GM23338 (cell line): ENCODE results near the gene PSMD5. TPM values are rescaled to one million over a fixed set of nuclear protein-coding genes. Genes with fewer than 3 reads are reported as not detected.

Experiments
- ATAC-seq: fragments of 200-7000 bp; cut with Tn5 transposase; 3 replicates; pipeline ENCODE4 v1.9.1; 2020
- DNase-seq: peaks from one replicate; pipeline ENCODE4 v3.0.0-alpha.2; 2015; ENCODE audit warnings: low spot score
- H2AFZ ChIP-seq: fragments of 200-600 bp; sonication (generic); 2 replicates; pipeline ENCODE4 v1.8.0; 2016; ENCODE audit warnings: antibody characterized with exemption, mild to moderate bottlenecking, moderate library complexity
- H3F3A ChIP-seq: fragments of 200-600 bp; sonication (generic); replicated peaks from 2 replicates; pipeline ENCODE4 v1.8.0; 2017; ENCODE audit warnings: antibody characterized with exemption, mixed run types, low read depth
- H3K27ac ChIP-seq: fragments of 200-600 bp; sonication (generic); 2 replicates; pipeline ENCODE4 v1.6.1; 2016; ENCODE audit warnings: low read depth
- H3K27me3 ChIP-seq: fragments of 200-600 bp; sonication (generic); 2 replicates; pipeline ENCODE4 v1.8.0; 2016; ENCODE audit warnings: mild to moderate bottlenecking, mixed run types, moderate library complexity; ENCODE audit not compliant: insufficient read depth
- H3K36me3 ChIP-seq: fragments of 200-600 bp; sonication (generic); 2 replicates; pipeline ENCODE4 v1.8.0; 2016; ENCODE audit warnings: mild to moderate bottlenecking; ENCODE audit not compliant: insufficient read depth
- H3K4me1 ChIP-seq: fragments of 200-600 bp; sonication (generic); 2 replicates; pipeline ENCODE4 v1.8.0; 2016; ENCODE audit warnings: mild to moderate bottlenecking, moderate library complexity; ENCODE audit not compliant: insufficient read depth
- H3K4me2 ChIP-seq: fragments of 200-600 bp; sonication (generic); 2 replicates; pipeline ENCODE4 v1.7.1; 2017; ENCODE audit warnings: mixed run types
- H3K4me3 ChIP-seq: fragments of 200-600 bp; sonication (generic); 2 replicates; pipeline ENCODE4 v1.6.1; 2016; ENCODE audit warnings: mixed run types
- H3K79me2 ChIP-seq: fragments of 200-600 bp; sonication (generic); replicated peaks from 2 replicates; pipeline ENCODE4 v1.8.0; 2017; ENCODE audit warnings: mild to moderate bottlenecking; ENCODE audit not compliant: insufficient read depth
- H3K9me2 ChIP-seq: fragments of 200-600 bp; sonication (generic); 2 replicates; pipeline ENCODE4 v1.8.0; 2017; ENCODE audit not compliant: insufficient read depth
- H4K20me1 ChIP-seq: fragments of 200-600 bp; sonication (generic); replicated peaks from 2 replicates; pipeline ENCODE4 v1.8.0; 2017; ENCODE audit warnings: mild to moderate bottlenecking; ENCODE audit not compliant: insufficient read depth
- H3K27ac Mint-ChIP-seq: 2 replicates; pipeline ENCODE4 v1.8.0; 2020; ENCODE audit warnings: inconsistent platforms, mild to moderate bottlenecking, moderate library complexity, mixed read lengths
- H3K27me3 Mint-ChIP-seq: 3 replicates; pipeline ENCODE4 v1.8.0; 2022; ENCODE audit warnings: low read depth, mild to moderate bottlenecking, moderate library complexity, mixed read lengths, inconsistent platforms; ENCODE audit not compliant: insufficient read depth, poor library complexity
- H3K36me3 Mint-ChIP-seq: 3 replicates; pipeline ENCODE4 v1.8.0; 2021; ENCODE audit warnings: low read depth, mild to moderate bottlenecking, inconsistent platforms, moderate library complexity, mixed read lengths
- H3K4me1 Mint-ChIP-seq: 3 replicates; pipeline ENCODE4 v1.8.0; 2020; ENCODE audit warnings: mild to moderate bottlenecking, inconsistent platforms, mixed read lengths
- H3K4me3 Mint-ChIP-seq: 3 replicates; pipeline ENCODE4 v1.8.0; 2021; ENCODE audit warnings: moderate library complexity, mild to moderate bottlenecking, inconsistent platforms, mixed read lengths
- H3K9me3 Mint-ChIP-seq: 3 replicates; pipeline ENCODE4 v1.8.0; 2020; ENCODE audit warnings: moderate library complexity, mild to moderate bottlenecking, inconsistent platforms, mixed read lengths
- CTCF ChIP-seq, 2 experiments: fragments of 200-600 bp in 1 of 2; sonication (generic) in 1 of 2; conservative IDR thresholded peaks; 2 replicates each; pipeline versions ENCODE4 v1.5.1 to v1.6.1; 2016 to 2017; ENCODE audit warnings: antibody characterized with exemption in 2 of 2, low read depth in 2 of 2, mild to moderate bottlenecking in 2 of 2, moderate library complexity in 1 of 2
- EZH2phosphoT487 ChIP-seq: fragments of 200-600 bp; sonication (generic); IDR thresholded peaks from one replicate; pipeline ENCODE4 v1.8.1; 2018; ENCODE audit warnings: antibody characterized with exemption; ENCODE audit not compliant: unreplicated experiment
- NANOG ChIP-seq: IDR thresholded peaks from 2 replicates; pipeline ENCODE4 v1.6.1; 2016; ENCODE audit warnings: antibody characterized with exemption, borderline replicate concordance
- POLR2AphosphoS5 ChIP-seq: IDR thresholded peaks from 2 replicates; pipeline ENCODE4 v1.6.1; 2016; ENCODE audit warnings: antibody characterized with exemption, low read depth
- STAT1 ChIP-seq: IDR thresholded peaks from one replicate; pipeline ENCODE4 v1.6.1; 2016; ENCODE audit warnings: antibody characterized with exemption; ENCODE audit not compliant: unreplicated experiment
- ZNF114 ChIP-seq: fragments of 250-450 bp; sonication (Bioruptor Pico); IDR thresholded peaks from 2 replicates; pipeline ENCODE4 v1.5.0; 2020; ENCODE audit warnings: mild to moderate bottlenecking, moderate library complexity
- ZNF331 ChIP-seq: fragments of 250-450 bp; sonication (Bioruptor Pico); IDR thresholded peaks from 2 replicates; pipeline ENCODE4 v1.5.0; 2020; ENCODE audit warnings: low read depth, mild to moderate bottlenecking, moderate library complexity
- ZNF462 ChIP-seq: fragments of 250-450 bp; sonication (Bioruptor Pico); IDR thresholded peaks from 2 replicates; pipeline ENCODE4 v1.5.0; 2020; ENCODE audit warnings: mild to moderate bottlenecking, moderate library complexity
- polyA plus RNA-seq: library from polyadenylated mRNA; unstranded; fragments of >200 nt; fragmentation: Nextera tagmentation; extraction: Ambion mirVana; gene quantifications from 2 replicates; pipeline ENCODE4 v1.2.1, GENCODE V29; 2016
- total RNA-seq: library from RNA; depleted of rRNA; stranded (reverse); fragments of >200 nt; shearing (Covaris generic); gene quantifications from 2 replicates; pipeline ENCODE4 v1.2.3, GENCODE V29; 2014
- TF ChIP-seq, protein P1 (sequence below): IDR thresholded peaks from one replicate; pipeline ENCODE4 v1.6.1; 2018; ENCODE audit warnings: antibody characterized with exemption; ENCODE audit not compliant: unreplicated experiment

The PSMD5 gene
- total and polyA plus RNA-seq, 2 experiments from 2014 or later, result 23.9 to 40.5 TPM

GRCh38 chr9:120857902-120858301 lies 15.2 kb upstream of the PSMD5 start:
- H3F3A ChIP-seq, result no peaks in the 10 kb centered on the region
- H3K27ac ChIP-seq, result no peak overlapping the region
- DNase-seq, result no peak
- H3K4me3 ChIP-seq, result no peak overlapping the region
- Mint-ChIP-seq H3K36me3 (peaks cover 9% of the 10 kb centered on the region), H3K4me1 (peaks cover 3% of the 10 kb centered on the region; the same call in 2 of the 3 replicates), H3K4me3 (no peak overlapping the region), H3K9me3 (no peaks in the 10 kb centered on the region), H3K27ac (no peak overlapping the region), H3K27me3 (peaks cover 5% of the 10 kb centered on the region)
- H3K27me3 ChIP-seq, result no peaks in the 10 kb centered on the region
- no peak overlapping the region for H3K4me2 ChIP-seq
- no peaks in the 10 kb centered on the region for H3K79me2 ChIP-seq
- no peaks in the 10 kb centered on the region for H4K20me1 ChIP-seq
- H3K36me3 ChIP-seq, result no peaks in the 10 kb centered on the region
- TF ChIP-seq EZH2phosphoT487 (no peak), ZNF114 (CRISPR knock-in tag) (no peak), ZNF331 (CRISPR knock-in tag) (no peak), CTCF (conservative IDR thresholded peaks at IDR 0.05; ENCODE audit: low read depth in 2 of 2) (no peak), NANOG (no peak), ZNF462 (CRISPR knock-in tag) (no peak), STAT1 (no peak), POLR2AphosphoS5 (no peak)
- TF ChIP-seq, protein P1, sequence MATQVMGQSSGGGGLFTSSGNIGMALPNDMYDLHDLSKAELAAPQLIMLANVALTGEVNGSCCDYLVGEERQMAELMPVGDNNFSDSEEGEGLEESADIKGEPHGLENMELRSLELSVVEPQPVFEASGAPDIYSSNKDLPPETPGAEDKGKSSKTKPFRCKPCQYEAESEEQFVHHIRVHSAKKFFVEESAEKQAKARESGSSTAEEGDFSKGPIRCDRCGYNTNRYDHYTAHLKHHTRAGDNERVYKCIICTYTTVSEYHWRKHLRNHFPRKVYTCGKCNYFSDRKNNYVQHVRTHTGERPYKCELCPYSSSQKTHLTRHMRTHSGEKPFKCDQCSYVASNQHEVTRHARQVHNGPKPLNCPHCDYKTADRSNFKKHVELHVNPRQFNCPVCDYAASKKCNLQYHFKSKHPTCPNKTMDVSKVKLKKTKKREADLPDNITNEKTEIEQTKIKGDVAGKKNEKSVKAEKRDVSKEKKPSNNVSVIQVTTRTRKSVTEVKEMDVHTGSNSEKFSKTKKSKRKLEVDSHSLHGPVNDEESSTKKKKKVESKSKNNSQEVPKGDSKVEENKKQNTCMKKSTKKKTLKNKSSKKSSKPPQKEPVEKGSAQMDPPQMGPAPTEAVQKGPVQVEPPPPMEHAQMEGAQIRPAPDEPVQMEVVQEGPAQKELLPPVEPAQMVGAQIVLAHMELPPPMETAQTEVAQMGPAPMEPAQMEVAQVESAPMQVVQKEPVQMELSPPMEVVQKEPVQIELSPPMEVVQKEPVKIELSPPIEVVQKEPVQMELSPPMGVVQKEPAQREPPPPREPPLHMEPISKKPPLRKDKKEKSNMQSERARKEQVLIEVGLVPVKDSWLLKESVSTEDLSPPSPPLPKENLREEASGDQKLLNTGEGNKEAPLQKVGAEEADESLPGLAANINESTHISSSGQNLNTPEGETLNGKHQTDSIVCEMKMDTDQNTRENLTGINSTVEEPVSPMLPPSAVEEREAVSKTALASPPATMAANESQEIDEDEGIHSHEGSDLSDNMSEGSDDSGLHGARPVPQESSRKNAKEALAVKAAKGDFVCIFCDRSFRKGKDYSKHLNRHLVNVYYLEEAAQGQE, result no peak
- no peak for ATAC-seq
- no peak overlapping the region for H2AFZ ChIP-seq
- peaks cover 1% of the 10 kb centered on the region; the same call in 1 of the 2 replicates for H3K4me1 ChIP-seq
- H3K9me2 ChIP-seq, result no peaks in the 10 kb centered on the region
